Measurements from ENCODE around the gene KIAA0319L.

DNA sequence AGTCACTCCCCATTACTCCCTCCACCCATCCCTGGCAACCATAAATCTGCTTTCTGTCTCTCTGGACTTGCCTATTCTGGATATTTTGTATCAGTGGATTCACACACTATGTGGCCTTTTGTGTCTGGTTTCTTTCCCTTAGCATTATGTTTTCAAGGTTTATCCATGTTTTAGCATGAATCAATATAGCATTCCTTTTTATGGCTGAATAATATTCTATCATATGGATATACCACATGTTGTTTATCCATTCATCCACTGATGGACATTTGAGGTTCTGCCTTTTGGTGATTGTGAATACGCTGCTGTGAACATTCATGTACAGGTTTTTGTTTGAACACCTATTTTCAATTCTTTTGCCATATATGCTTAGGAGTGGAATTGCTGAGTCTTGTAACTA, 148.3 kb downstream of the KIAA0319L start:
- TF ChIP-seq, protein P1, sequence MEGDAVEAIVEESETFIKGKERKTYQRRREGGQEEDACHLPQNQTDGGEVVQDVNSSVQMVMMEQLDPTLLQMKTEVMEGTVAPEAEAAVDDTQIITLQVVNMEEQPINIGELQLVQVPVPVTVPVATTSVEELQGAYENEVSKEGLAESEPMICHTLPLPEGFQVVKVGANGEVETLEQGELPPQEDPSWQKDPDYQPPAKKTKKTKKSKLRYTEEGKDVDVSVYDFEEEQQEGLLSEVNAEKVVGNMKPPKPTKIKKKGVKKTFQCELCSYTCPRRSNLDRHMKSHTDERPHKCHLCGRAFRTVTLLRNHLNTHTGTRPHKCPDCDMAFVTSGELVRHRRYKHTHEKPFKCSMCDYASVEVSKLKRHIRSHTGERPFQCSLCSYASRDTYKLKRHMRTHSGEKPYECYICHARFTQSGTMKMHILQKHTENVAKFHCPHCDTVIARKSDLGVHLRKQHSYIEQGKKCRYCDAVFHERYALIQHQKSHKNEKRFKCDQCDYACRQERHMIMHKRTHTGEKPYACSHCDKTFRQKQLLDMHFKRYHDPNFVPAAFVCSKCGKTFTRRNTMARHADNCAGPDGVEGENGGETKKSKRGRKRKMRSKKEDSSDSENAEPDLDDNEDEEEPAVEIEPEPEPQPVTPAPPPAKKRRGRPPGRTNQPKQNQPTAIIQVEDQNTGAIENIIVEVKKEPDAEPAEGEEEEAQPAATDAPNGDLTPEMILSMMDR (IDR thresholded peaks at IDR 0.05; ENCODE audit: low read depth, low read length, poor library complexity, severe bottlenecking) = no peak
- no peak for TF ChIP-seq EZH2phosphoT487 (IDR thresholded peaks at IDR 0.05; ENCODE audit: borderline replicate concordance, low read length)

Data from DOHH2 (cell line).